Keratinocyte (primary cell): ENCODE measurements around the gene PPP6C. TPM values are rescaled to one million over a fixed set of nuclear protein-coding genes. Genes with fewer than 3 reads are reported as not detected.
"Not testable (repeated sequence)": the region's sequence is repeated elsewhere in the genome, so short reads cannot be mapped to it uniquely, and the experiment has no call there.

ENCODE experiments used
- DNase-seq: peaks from one replicate; pipeline ENCODE4 v3.0.0-alpha.2; 2011; ENCODE audit warnings: low read depth, missing footprints, low spot score
- FAIRE-seq: peaks from 2 replicates; lab custom pipeline; 2011; peaks lifted over from hg19 to GRCh38; lab: Jason Lieb, UNC
- H2AFZ ChIP-seq: 2 replicates; pipeline ENCODE4 v1.6.0; 2012; ENCODE audit warnings: low read length, control low read depth, inconsistent platforms; ENCODE audit not compliant: control insufficient read depth
- H3K27ac ChIP-seq: 2 replicates; pipeline ENCODE4 v1.5.1; 2011; ENCODE audit warnings: low read length; ENCODE audit not compliant: control insufficient read depth, insufficient read depth
- H3K27me3 ChIP-seq: 3 replicates; pipeline ENCODE4 v1.6.0; 2011; ENCODE audit warnings: low read length; ENCODE audit not compliant: control insufficient read depth, insufficient read depth; ENCODE audit errors: extremely low read depth
- H3K36me3 ChIP-seq, 2 experiments: 2 replicates in 1 of 2; 3 replicates in 1 of 2; pipeline ENCODE4 v1.5.1; 2011; ENCODE audit warnings: low read length in 2 of 2, mild to moderate bottlenecking in 1 of 2; ENCODE audit not compliant: control insufficient read depth in 2 of 2, insufficient read depth in 2 of 2; ENCODE audit errors: extremely low read depth in 1 of 2
- H3K4me1 ChIP-seq: 3 replicates; pipeline ENCODE4 v1.5.1; 2011; ENCODE audit warnings: low read length; ENCODE audit not compliant: control insufficient read depth, insufficient read depth; ENCODE audit errors: extremely low read depth
- H3K4me2 ChIP-seq: 3 replicates; pipeline ENCODE4 v1.6.0; 2011; ENCODE audit warnings: low read depth, low read length; ENCODE audit not compliant: control insufficient read depth, insufficient read depth; ENCODE audit errors: extremely low read depth
- H3K4me3 ChIP-seq, 3 experiments: fragments of 200-600 bp in 1 of 3; sonication (generic) in 1 of 3; 2 replicates in 2 of 3; 3 replicates in 1 of 3; pipeline ENCODE4 v1.5.1; 2011 to 2016; ENCODE audit warnings: low read length in 3 of 3, mild to moderate bottlenecking in 3 of 3, control low read depth in 2 of 3, inconsistent platforms in 1 of 3, low read depth in 1 of 3, mixed read lengths in 1 of 3, mixed run types in 1 of 3, moderate library complexity in 1 of 3; ENCODE audit not compliant: control insufficient read depth in 2 of 3, insufficient read depth in 2 of 3; ENCODE audit errors: extremely low read depth in 1 of 3
- H3K79me2 ChIP-seq: 2 replicates; pipeline ENCODE4 v1.6.0; 2012; ENCODE audit warnings: low read length; ENCODE audit not compliant: control insufficient read depth, insufficient read depth
- H3K9ac ChIP-seq: 3 replicates; pipeline ENCODE4 v1.6.0; 2011; ENCODE audit warnings: low read length; ENCODE audit not compliant: control insufficient read depth, insufficient read depth; ENCODE audit errors: extremely low read depth
- H3K9me1 ChIP-seq: 3 replicates; pipeline ENCODE4 v1.6.0; 2011; ENCODE audit warnings: low read length; ENCODE audit not compliant: control insufficient read depth, insufficient read depth; ENCODE audit errors: extremely low read depth
- H3K9me3 ChIP-seq: 2 replicates; pipeline ENCODE4 v1.5.1; 2012; ENCODE audit warnings: low read depth, low read length; ENCODE audit not compliant: control insufficient read depth
- H4K20me1 ChIP-seq: 3 replicates; pipeline ENCODE4 v1.6.0; 2011; ENCODE audit warnings: low read length; ENCODE audit not compliant: control insufficient read depth, insufficient read depth; ENCODE audit errors: extremely low read depth
- CTCF ChIP-seq, 3 experiments: IDR thresholded peaks in 1 of 3; conservative IDR thresholded peaks in 1 of 3; optimal IDR thresholded peaks in 1 of 3; 2 replicates in 2 of 3; 3 replicates in 1 of 3; pipeline versions ENCODE3 to v1.5.1; 2011; ENCODE audit warnings: low read length in 3 of 3, mild to moderate bottlenecking in 3 of 3, moderate library complexity in 2 of 3, control low read depth in 1 of 3, inconsistent platforms in 1 of 3; ENCODE audit not compliant: insufficient read depth in 2 of 3; ENCODE audit errors: extremely low read depth in 1 of 3
- EZH2 ChIP-seq: IDR thresholded peaks from one replicate; pipeline ENCODE4 v1.6.1; 2012; ENCODE audit warnings: inconsistent platforms, mild to moderate bottlenecking, low read length, moderate library complexity
- dilution Hi-C: fragments of 300-500 bp; cut with MboI; formaldehyde crosslinking; loops from one replicate; pipeline ENCODE4 v1.7.0; 2020; ENCODE audit warnings: low sequenced_read_pairs; ENCODE audit not compliant: extremely low pct_ligation_motif_present
- polyA plus RNA-seq, 5 experiments: library from polyadenylated mRNA; depleted of rRNA in 3 of 5; stranded (reverse) in 3 of 5; stranded (forward) in 1 of 5; unstranded in 1 of 5; fragments of >200 nt; gene quantifications; 1 replicate in 1 of 5; 2 replicates in 3 of 5; 3 replicates in 1 of 5; pipeline versions ENCODE4 v1.2.1 to v1.2.3, GENCODE V29; 2011 to 2012; ENCODE audit warnings: missing spikeins in 2 of 5, low read depth in 1 of 5, low replicate concordance in 1 of 5

PPP6C gene
- polyA plus RNA-seq, 1 donor (not counting 4 experiments of a cell fraction or from before 2014, with no cell fraction given), result 35.9 TPM

- Histone ChIP-seq H3K4me1 (peaks cover 21% of the 10 kb centered on the region), H4K20me1 (peaks cover 21% of the 10 kb centered on the region), H3K4me3 (no peak overlapping the region), H3K27ac (no peak overlapping the region), H3K36me3 (peaks cover 16 to 22% of the 10 kb centered on the region in 2 experiments), H2AFZ (no peak overlapping the region), H3K9ac (no peak overlapping the region), H3K9me3 (no peaks in the 10 kb centered on the region), H3K27me3 (no peaks in the 10 kb centered on the region), H3K79me2 (peaks cover 29% of the 10 kb centered on the region), H3K4me2 (no peak overlapping the region), H3K9me1 (no peaks in the 10 kb centered on the region)
- no peak for TF ChIP-seq CTCF (optimal IDR thresholded peaks at IDR 0.05 in 1 of 3, IDR thresholded peaks at IDR 0.05 in 1 of 3, conservative IDR thresholded peaks at IDR 0.05 in 1 of 3; ENCODE audit: extremely low read depth in 1 of 3, insufficient read depth in 2 of 3, low read length in 3 of 3)
- no peak for TF ChIP-seq EZH2
- dilution Hi-C loops, result no loop called here
- peak; percentile 60 for DNase-seq
- FAIRE-seq, result peak; percentile 75
These were observed 44.1 kb upstream of the PPP6C start for GRCh38 chr9:125233678-125234077.

GRCh38 chr9:125227761-125228160 is 38.2 kb upstream of the PPP6C start:
- TF ChIP-seq EZH2, result no peak
- no peak for TF ChIP-seq CTCF (optimal IDR thresholded peaks at IDR 0.05 in 1 of 3, IDR thresholded peaks at IDR 0.05 in 1 of 3, conservative IDR thresholded peaks at IDR 0.05 in 1 of 3; ENCODE audit: extremely low read depth in 1 of 3, insufficient read depth in 2 of 3, low read length in 3 of 3)
- no peaks in the 10 kb centered on the region for H3K4me1 ChIP-seq
- no peaks in the 10 kb centered on the region for H3K9me3 ChIP-seq
- no peaks in the 10 kb centered on the region for H3K27me3 ChIP-seq
- no peak for FAIRE-seq
- H3K36me3 ChIP-seq, result peaks cover 6 to 11% of the 10 kb centered on the region in 2 experiments
- dilution Hi-C loops, result no loop called here
- H3K4me3 ChIP-seq, result no peak overlapping the region
- no peaks in the 10 kb centered on the region for H4K20me1 ChIP-seq
- H3K27ac ChIP-seq, result no peak overlapping the region
- no peaks in the 10 kb centered on the region for H3K79me2 ChIP-seq
- no peak overlapping the region for H2AFZ ChIP-seq
- H3K9me1 ChIP-seq, result no peaks in the 10 kb centered on the region
- H3K4me2 ChIP-seq, result no peak overlapping the region
- no peak overlapping the region for H3K9ac ChIP-seq
- no peak for DNase-seq

DNA sequence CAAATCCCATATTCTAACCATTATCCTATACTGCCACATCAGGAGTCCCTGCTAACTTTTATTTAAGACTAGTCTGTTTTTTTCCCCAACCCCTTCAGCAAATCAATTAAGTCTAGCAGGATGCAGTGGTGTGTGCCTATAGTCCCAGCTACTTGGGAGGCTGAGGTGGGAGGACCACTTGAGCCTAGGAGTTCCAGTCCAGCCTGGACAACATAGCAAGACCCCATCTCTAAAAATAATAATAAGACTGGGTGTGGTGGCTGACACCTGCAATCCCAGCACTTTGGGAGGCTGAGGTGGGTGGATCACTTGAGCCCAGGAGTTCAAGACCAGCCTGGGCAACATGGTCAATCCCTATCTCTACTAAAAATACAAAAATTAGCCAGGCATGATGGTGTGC is 35.3 kb upstream of the PPP6C start:
- H3K4me2 ChIP-seq, H3K9ac ChIP-seq, H4K20me1 ChIP-seq, FAIRE-seq, dilution Hi-C loops, H2AFZ ChIP-seq, H3K27ac ChIP-seq, H3K9me3 ChIP-seq, H3K27me3 ChIP-seq, DNase-seq, H3K4me1 ChIP-seq, H3K9me1 ChIP-seq, H3K4me3 ChIP-seq, H3K79me2 ChIP-seq: not testable (repeated sequence)
- H3K36me3 ChIP-seq, result peaks cover 5 to 22% of the 10 kb centered on the region in 2 experiments
